Smooth muscle cell (in vitro differentiated cells): ENCODE results near the gene CMTM4. TPM values are rescaled to one million over a fixed set of nuclear protein-coding genes. Genes with fewer than 3 reads are reported as not detected.

ENCODE experiments used
- DNase-seq: peaks from one replicate; lab custom pipeline; 2025; ENCODE audit not compliant: unreplicated experiment; lab: John Stamatoyannopoulos, UW
- H2AFZ ChIP-seq: fragments of 200-600 bp; sonication (generic); 2 replicates; pipeline ENCODE4 v1.6.0; 2016; ENCODE audit warnings: antibody characterized with exemption, low read depth, mild to moderate bottlenecking
- H3F3A ChIP-seq: fragments of 200-600 bp; sonication (generic); 2 replicates; pipeline ENCODE4 v1.6.0; 2017; ENCODE audit warnings: antibody characterized with exemption, low read depth
- H3K27ac ChIP-seq: fragments of 200-600 bp; sonication (generic); 2 replicates; pipeline ENCODE4 v1.5.1; 2016; ENCODE audit warnings: low read depth, mild to moderate bottlenecking
- H3K27me3 ChIP-seq: fragments of 200-600 bp; sonication (generic); 2 replicates; pipeline ENCODE4 v1.6.1; 2016; ENCODE audit warnings: low read depth, mild to moderate bottlenecking
- H3K36me3 ChIP-seq: fragments of 200-600 bp; sonication (generic); 2 replicates; pipeline ENCODE4 v1.5.1; 2016; ENCODE audit warnings: low read depth
- H3K4me1 ChIP-seq: fragments of 200-600 bp; sonication (generic); 2 replicates; pipeline ENCODE4 v1.5.1; 2016; ENCODE audit warnings: low read depth
- H3K4me2 ChIP-seq: fragments of 200-600 bp; sonication (generic); 2 replicates; pipeline ENCODE4 v1.6.0; 2016; ENCODE audit warnings: mild to moderate bottlenecking
- H3K4me3 ChIP-seq: fragments of 200-600 bp; sonication (generic); 2 replicates; pipeline ENCODE4 v1.5.1; 2016; ENCODE audit warnings: mild to moderate bottlenecking
- H3K79me2 ChIP-seq: fragments of 200-600 bp; sonication (generic); 2 replicates; pipeline ENCODE4 v1.6.0; 2016; ENCODE audit warnings: low read depth, mild to moderate bottlenecking
- H3K9ac ChIP-seq: fragments of 200-600 bp; sonication (generic); 2 replicates; pipeline ENCODE4 v1.6.0; 2016; ENCODE audit warnings: low read depth
- H3K9me3 ChIP-seq: fragments of 200-600 bp; sonication (generic); replicated peaks from 2 replicates; pipeline ENCODE4 v1.5.1; 2016; ENCODE audit warnings: low read depth
- H4K20me1 ChIP-seq: fragments of 200-600 bp; sonication (generic); 2 replicates; pipeline ENCODE4 v1.6.0; 2016; ENCODE audit warnings: low read depth
- WGBS: methylation state at CpG from one replicate; pipeline ENCODE4 v1.1.7; 2016; ENCODE audit warnings: low lambda C conversion rate; 5-methylcytosine and 5-hydroxymethylcytosine counted together
- polyA plus RNA-seq: library from polyadenylated mRNA; unstranded; fragments of >200 nt; fragmentation: Nextera tagmentation; extraction: Ambion mirVana; gene quantifications from 2 replicates; pipeline ENCODE4 v1.2.1, GENCODE V29; 2016
- total RNA-seq: library from RNA; depleted of rRNA; stranded (reverse); fragments of >200 nt; gene quantifications from 2 replicates; pipeline ENCODE4 v1.2.3, GENCODE V29; 2014
- TF ChIP-seq, protein P1 (sequence below): fragments of 200-600 bp; sonication (generic); IDR thresholded peaks from 2 replicates; pipeline ENCODE4 v1.5.1; 2017; ENCODE audit warnings: borderline replicate concordance, mild to moderate bottlenecking, antibody characterized with exemption; ENCODE audit not compliant: insufficient read depth, poor library complexity, severe bottlenecking

CMTM4 gene
- total and polyA plus RNA-seq, 2 experiments from 2014 or later: 7.2 to 25.2 TPM

DNA sequence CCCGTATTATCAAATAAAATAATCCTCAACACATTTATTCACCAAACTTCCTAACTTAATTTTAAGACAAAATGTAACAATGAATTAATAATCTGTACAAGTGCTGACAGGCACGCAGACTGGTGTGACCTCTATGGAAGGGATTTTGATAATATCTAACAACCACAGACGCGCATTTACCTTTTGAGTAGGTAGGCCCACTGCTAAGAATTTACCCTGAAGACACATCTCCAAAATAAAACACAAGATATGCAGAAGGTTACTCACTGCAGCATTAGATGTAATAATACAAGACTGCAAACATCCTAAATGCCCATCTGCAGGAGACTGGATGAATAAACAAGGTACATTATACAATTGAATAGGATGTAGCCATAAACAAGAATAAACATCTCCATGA, 22.7 kb upstream of the CMTM4 start:
- H3K4me1 ChIP-seq: no peaks in the 10 kb centered on the region
- H3K9me3 ChIP-seq: no peaks in the 10 kb centered on the region
- WGBS: 81% methylated on average over 4 of the region's 4 CpGs
- no peak overlapping the region for H3K4me3 ChIP-seq
- no peak overlapping the region for H3K27ac ChIP-seq
- peaks cover 8% of the 10 kb centered on the region for H3F3A ChIP-seq
- no peak overlapping the region for H3K4me2 ChIP-seq
- no peak for DNase-seq
- peaks cover 22% of the 10 kb centered on the region for H3K36me3 ChIP-seq
- no peaks in the 10 kb centered on the region for H3K27me3 ChIP-seq
- H3K9ac ChIP-seq: no peak overlapping the region
- TF ChIP-seq, protein P1, sequence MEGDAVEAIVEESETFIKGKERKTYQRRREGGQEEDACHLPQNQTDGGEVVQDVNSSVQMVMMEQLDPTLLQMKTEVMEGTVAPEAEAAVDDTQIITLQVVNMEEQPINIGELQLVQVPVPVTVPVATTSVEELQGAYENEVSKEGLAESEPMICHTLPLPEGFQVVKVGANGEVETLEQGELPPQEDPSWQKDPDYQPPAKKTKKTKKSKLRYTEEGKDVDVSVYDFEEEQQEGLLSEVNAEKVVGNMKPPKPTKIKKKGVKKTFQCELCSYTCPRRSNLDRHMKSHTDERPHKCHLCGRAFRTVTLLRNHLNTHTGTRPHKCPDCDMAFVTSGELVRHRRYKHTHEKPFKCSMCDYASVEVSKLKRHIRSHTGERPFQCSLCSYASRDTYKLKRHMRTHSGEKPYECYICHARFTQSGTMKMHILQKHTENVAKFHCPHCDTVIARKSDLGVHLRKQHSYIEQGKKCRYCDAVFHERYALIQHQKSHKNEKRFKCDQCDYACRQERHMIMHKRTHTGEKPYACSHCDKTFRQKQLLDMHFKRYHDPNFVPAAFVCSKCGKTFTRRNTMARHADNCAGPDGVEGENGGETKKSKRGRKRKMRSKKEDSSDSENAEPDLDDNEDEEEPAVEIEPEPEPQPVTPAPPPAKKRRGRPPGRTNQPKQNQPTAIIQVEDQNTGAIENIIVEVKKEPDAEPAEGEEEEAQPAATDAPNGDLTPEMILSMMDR: no peak
- no peaks in the 10 kb centered on the region for H3K79me2 ChIP-seq
- H2AFZ ChIP-seq: no peak overlapping the region
- H4K20me1 ChIP-seq: peaks cover 28% of the 10 kb centered on the region

DNA sequence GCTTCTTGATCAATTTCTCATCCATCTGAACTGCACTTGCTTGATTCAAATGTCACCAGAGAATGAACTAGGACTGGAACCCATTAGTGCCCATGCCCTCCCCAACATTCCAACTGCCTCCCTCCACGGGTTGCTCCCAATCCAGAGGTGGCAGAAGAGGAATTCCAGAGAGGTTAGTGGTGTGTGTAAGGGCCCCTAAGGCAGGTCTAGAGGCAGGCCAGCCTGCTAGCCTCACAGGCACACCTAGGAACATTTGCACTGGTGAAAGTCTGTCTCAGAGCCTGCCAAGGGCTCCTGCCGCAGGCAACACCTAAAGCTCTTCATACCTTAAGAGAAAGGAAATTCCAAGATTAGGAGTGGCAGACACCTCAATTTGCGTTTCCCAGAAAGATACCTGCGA, 21.2 kb upstream of the CMTM4 start:
- Histone ChIP-seq H3K27ac (no peak overlapping the region), H3K9me3 (no peaks in the 10 kb centered on the region), H3F3A (peaks cover 8% of the 10 kb centered on the region), H3K9ac (no peak overlapping the region), H3K4me2 (no peak overlapping the region), H3K27me3 (no peaks in the 10 kb centered on the region), H3K79me2 (no peaks in the 10 kb centered on the region), H3K4me3 (no peak overlapping the region), H3K4me1 (no peaks in the 10 kb centered on the region), H4K20me1 (peaks cover 22% of the 10 kb centered on the region), H3K36me3 (peaks cover 8% of the 10 kb centered on the region), H2AFZ (no peak overlapping the region)
- TF ChIP-seq, protein P1: no peak
- WGBS: 62% methylated on average over 4 of the region's 4 CpGs
- DNase-seq: no peak

DNA sequence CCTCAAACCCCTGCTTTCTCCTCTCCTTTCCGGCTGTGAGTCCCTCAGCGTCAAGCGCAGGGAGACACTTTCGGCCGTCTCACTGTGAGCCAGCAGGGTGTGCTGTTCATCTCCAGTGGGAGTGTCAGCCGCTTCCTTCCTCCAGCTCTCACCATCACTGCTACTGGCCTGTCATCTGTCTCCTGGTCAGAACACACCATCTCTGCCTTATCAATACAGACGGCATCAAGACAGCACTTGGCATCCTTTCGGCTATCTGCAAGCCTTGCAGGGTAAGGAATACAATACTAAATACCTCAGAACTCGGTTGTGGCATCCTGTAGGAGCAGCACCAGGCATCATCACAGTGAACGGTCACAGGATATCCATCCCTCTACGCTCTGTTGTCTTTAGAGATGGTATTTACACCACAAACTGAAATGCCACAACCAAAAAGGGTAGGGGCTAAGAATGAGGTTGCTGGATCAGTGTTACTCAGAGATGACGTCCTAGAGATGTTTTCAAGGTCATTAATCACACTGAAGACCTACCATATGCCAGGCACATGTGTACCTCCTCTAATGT, 20.7 kb upstream of the CMTM4 start:
- Histone ChIP-seq H3K36me3 (peaks cover 4% of the 10 kb centered on the region), H3K27ac (no peak overlapping the region), H4K20me1 (peaks cover 21% of the 10 kb centered on the region), H3K79me2 (no peaks in the 10 kb centered on the region), H3K9me3 (no peaks in the 10 kb centered on the region), H3K9ac (no peak overlapping the region), H3K4me1 (no peaks in the 10 kb centered on the region), H3K4me3 (no peak overlapping the region), H3K4me2 (no peak overlapping the region), H3F3A (peaks cover 8% of the 10 kb centered on the region), H2AFZ (no peak overlapping the region), H3K27me3 (no peaks in the 10 kb centered on the region)
- WGBS: 70% methylated on average over 12 of the region's 12 CpGs
- DNase-seq: no peak
- TF ChIP-seq, protein P1: peak; percentile 34

DNA sequence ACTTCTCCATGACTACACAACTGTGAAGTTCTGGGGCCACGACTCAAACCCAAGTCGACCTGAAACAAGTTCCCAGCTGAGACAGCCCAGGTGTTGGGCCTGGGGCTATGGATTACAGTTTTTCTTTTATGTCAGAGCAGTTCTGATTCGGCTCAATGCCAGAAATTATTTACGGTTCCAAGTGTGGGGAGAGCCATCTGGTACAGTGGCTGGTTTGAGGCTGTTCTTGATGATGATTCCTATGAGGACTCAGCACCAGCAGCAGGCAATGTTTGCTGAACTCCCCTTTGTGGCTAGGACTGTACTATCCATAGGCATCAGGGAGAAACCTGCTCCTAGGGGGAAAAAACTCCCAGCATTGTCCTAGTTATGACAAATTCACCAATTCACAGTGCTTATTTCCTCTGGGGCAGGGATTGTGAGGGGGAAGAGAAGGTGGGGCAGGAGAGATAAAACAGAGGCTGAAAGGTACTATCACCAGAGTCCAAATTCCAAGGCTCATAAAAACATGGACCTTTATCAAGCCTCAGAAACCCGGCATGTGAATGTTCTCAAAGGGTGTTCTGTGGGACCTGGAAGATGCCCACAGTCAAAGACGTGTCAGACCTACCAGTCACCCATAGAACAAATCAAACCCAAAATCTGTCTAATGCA, 18.2 kb upstream of the CMTM4 start:
- Histone ChIP-seq H3K4me3 (no peak overlapping the region), H3K79me2 (no peaks in the 10 kb centered on the region), H3K9ac (no peak overlapping the region), H3F3A (peaks cover 5% of the 10 kb centered on the region), H3K4me1 (no peaks in the 10 kb centered on the region), H3K27ac (no peak overlapping the region), H3K4me2 (no peak overlapping the region), H4K20me1 (peaks cover 14% of the 10 kb centered on the region), H3K36me3 (no peaks in the 10 kb centered on the region), H3K9me3 (no peaks in the 10 kb centered on the region), H3K27me3 (no peaks in the 10 kb centered on the region), H2AFZ (no peak overlapping the region)
- DNase-seq: no peak
- WGBS: 69% methylated on average over 6 of the region's 6 CpGs
- TF ChIP-seq, protein P1: no peak
